ENCODE data around the gene EDIL3.

The EDIL3 gene

DNA sequence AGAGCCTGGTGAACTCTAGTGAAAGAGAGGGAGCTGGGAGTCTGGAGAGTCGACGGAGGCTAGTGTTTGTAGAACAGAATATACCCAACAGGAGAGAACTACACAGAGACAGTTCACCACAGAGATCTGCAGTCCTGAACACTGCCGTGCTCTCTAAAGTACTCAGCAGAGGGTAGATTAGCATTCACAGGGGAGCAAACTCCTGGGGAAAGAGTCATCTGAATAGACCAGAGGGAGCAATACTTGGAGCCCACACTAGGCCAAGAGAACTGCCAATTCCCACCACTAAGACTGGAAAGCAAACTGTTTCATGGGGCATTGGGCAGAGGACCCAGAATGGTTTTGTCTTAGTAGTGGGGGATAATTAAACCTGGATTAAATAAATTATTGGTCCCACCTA lies 235.6 kb downstream of the EDIL3 start:
- DNase-seq = no peak

DNA sequence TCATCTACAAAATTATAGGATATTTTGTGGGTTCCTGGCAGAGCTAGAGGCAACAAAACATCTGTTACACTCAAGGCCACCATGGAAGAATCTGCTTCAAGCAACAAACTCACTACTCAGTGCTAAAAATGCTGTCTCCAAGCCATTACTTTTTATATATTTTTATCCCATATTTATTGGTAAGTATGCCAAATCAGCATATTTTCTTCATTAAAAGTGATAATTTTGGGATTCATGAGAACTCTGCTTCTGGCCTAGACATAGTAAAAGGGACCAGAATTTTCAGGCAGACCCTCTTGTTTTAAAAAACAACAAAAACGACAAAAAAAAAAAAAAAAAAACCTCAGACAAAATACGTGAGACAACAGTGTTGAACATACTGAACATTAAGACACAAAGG lies 236.0 kb downstream of the EDIL3 start:
- DNase-seq = no peak

DNA sequence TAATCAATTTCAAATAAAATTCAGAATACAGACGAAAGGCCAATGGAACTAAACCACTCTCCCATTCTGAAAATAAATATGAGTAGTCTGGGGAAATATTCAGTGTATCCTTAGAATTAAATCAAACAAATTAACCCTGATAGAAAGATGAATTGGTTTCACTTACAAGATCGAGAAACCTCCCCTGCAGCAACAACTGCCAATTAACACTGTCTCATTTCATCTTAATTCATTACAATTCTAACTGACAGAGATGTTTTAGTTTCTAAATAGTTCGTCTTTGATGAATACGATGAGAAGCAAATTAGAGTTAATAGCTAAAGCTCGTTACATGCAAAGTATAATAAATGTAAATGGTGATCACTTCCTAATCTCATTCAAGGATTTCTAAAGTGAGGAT lies 247.1 kb downstream of the EDIL3 start:
- DNase-seq = no peak

DNA sequence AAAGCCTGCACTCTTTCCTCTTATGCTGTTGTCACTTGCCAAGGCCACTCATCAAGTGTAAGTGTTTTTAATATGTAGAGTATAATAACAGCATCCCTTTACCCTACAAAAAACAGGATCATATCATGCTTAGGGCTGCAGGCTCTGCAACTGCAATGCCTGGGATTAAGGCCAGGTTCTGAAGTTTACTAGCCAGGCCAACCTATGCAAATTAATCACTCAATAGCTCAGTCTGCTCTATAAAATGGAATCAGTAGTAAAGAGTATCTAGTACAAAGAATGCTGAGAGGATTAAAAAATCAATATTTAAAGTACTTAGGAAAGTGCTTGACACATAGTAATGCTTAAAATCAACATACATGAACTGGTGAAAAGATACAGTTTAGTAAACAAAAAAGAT lies 253.3 kb downstream of the EDIL3 start:
- DNase-seq = no peak

GRCh38 chr5:84130006-84130580 lies 254.6 kb downstream of the EDIL3 start:
- no peak for DNase-seq

DNA sequence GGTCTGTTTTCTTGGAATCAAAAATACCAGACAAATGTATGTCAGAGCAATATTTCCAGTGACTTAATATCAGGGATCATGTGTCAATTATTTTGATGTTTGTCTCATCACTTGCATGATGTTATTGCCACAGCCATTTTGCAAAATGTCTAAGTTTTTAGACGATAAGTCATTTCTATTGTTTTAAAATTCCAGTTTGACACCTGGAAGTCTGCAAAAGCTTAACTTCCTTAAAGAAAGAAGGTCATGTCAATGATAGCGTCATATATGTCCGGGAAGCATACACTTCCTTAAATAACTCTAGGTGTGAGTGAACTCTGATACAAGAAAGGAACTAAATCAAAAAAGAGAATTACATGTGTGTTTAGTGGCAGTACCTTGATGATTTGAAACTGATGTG lies 259.5 kb downstream of the EDIL3 start:
- no peak for DNase-seq

GRCh38 chr5:84119252-84119651 lies 265.4 kb downstream of the EDIL3 start:
- DNase-seq = no peak

DNA sequence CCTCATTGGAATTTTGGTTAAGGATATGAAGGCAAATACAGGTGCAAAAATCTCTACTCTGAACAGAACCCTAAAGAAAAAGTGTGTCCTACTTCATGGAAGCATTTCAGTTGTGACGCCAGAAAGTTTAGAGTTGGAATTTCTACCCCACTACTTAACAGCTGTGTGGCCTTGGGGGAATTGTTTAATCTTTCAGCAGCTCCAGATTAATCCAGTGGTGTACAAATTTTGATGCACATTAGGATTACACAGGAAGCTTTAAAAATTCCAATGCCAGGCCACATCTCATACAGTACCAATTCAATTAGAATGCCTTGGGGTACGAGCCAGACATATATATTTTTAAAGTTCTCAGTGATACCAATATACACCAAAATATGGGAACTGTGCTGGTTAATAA lies 266.1 kb downstream of the EDIL3 start:
- DNase-seq = no peak

GRCh38 chr5:84115727-84116126 lies 269.0 kb downstream of the EDIL3 start:
- no peak for DNase-seq

DNA sequence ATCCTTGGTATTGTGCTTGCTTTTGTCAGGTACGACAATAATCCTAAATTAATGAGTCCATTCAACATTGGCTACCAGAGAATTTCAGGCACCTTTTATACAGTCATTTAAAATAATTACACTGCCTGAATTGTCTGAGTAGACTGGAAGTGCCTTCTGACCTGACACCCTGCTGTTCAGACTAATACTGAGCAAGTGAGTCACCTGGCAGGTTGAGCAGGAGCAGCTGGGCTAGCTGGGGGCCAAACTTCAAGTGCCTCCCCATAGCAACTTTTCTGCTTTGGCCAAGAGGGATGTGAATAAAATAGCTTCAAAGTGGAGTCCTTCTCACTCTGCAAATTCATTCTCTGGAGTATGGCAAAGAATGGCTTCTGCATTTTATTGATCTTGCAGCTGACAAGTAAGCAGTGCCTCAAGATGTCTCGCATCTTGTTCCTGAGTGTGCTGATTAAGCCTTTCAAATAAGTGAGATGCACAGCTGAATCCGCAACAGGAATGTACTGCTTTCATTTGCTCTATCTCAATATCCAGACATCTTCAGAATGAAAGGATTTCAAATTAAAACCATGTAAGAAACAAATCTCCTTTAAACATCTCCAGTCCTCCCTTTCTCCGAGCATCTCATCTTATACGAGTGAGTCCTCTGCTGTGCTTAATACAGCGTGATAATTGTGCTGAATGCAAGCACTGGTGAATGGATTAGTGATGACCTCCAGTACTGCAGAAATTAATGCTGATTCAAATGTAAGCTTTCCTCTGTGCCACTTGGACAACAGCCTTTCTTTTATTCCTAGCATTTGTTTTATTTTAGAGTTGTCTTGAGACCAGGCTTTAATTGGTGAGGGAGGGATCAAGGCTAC lies 271.2 kb downstream of the EDIL3 start:
- no peak for DNase-seq

DNA sequence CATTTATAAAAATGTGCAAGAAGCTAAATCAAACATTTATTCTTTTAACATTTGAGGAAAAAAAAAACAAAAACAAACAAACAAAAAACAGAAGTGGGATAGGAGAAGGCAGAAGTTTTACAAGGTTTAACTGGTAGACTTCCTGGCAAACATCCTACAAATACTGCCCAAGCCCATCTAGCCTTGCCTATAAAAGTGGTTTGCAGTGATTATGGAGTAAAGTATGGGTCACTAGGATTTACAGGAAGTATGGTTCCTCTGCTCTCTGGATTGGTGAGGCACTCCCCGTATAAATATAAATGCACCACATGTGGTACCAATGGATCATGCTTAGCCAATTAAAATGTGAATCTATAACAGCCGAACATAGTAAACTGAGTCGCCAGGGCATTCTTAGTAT lies 291.9 kb downstream of the EDIL3 start:
- DNase-seq = no peak

DNA sequence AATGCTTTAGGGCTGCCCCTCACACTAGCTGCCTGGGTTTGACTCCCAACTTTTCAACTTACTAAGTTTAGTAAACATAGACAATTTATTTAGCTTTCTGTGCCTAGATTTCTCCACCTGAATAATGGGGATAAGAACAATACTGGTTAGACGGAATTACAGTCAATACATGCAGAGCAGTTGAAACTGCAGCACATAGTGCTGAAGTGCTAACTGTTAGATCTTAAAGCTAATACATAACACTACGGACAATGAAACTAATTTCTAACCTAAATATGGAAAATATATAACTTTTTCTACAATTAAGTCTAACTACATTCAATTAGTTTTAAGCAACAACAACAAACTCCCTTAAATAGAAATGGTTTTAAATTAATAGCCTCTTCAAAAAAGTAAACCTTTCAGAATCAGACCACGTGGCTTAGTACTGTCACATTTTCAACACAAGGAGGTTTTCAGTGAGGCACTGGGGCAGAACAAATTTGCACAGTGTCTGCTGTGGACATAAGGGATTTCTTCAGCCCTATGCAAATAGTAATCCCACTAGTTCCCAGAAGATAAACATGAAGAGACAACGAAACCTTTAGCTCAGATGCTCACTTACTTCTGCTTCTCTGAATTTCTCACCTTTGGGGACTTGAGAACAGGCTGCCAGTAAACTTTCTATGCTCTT lies 293.4 kb downstream of the EDIL3 start:
- DNase-seq = no peak

- DNase-seq = no peak
These were observed 295.7 kb downstream of the EDIL3 start for GRCh38 chr5:84088996-84089395.

GRCh38 chr5:84086511-84086910 lies 298.2 kb downstream of the EDIL3 start:
- DNase-seq = no peak

DNA sequence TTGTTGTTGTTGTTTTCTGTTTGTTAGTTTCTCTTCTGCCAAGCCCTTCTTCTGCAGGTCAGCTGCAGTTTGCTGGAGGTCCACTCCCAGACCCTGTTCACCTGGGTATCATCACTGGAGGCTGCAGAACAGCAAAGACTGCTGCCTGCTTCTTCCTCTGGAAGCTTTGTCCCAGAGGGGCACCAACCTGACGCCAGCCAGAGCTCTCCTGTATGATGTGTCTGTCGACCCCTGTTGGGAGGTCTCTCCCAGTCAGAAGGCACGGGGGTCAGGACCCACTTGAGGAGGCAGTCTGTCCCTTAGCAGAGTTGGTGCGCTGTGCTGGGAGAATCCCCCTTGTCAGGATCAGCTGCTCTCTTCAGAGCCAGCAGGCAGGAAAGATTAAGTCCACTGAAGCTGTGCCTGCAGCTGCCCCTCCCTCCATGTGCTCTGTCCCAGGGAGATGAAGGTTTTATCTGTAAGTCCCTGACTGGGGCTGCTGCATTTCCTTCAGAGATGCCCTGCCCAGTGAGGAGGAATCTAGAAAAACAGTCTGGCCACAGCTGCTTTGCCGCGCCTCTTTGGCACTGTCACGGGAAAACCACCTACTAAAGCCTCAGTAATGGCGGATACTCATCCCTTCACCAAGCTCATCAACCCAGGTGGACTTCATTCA lies 299.2 kb downstream of the EDIL3 start:
- DNase-seq = no peak

DNA sequence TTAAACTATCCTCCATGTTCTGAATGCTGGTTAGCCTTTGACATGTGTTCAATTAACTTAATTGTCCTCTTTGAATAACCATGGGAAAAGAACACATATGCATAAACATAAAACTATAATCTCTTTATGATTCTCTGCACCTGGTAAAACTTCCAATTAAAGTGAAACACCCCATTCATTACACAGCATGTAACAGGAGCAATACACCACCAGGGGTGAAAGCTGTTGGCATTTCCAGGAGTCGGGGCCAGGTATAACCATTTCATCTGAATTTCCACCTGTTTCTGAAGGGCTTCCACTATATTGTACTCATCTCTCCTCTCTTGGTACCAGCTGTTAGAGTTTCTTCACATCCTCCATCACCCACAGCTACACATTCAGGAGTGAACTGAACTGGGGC lies 303.8 kb downstream of the EDIL3 start:
- DNase-seq = no peak

GRCh38 chr5:84072339-84072738 lies 312.3 kb downstream of the EDIL3 start:
- DNase-seq = no peak

DNA sequence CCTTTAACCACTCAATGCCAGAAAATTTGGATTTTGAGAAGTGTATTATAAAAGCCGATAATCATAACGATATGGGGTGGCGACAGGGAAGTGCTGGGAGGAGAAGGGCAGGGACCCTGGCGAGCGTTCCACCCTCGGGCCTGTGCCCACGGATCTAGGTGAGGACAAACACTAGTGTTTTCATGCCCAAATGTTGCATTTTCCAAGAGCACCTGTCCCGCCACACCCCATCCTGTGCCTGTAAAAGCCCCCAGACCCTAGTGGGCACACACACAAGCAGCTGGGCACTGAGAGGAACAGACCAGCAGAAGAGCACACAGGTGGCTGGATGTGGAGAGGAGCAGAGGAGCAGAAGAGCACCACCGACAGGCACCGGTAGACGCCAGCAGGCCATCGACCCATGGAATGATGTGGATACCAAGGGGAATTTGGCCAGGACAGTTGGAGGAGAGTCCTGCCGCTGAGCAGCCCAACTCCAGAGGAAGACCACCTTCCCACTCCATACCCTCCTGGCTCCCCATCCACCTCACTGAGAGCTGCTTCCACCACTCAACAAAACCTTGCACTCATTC lies 315.0 kb downstream of the EDIL3 start:
- DNase-seq = no peak

DNA sequence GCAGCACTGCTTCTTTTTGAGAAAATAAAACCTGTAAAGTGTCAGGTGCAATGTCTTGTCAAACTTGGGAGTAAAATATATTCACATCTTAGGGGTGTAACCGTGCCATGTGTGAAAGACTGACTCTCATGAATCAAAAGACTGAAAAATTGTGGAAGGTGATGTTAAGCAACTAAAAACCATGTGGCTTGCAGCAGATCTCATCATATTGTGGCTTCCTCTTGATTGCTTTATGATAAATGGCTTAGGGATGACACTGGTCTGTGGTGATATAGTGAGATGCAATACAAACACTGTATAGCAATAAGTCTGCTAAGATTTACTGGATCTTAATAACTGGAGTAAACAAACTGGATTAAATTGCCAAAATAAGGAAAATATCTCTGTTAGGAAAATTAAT lies 321.6 kb downstream of the EDIL3 start:
- DNase-seq = no peak

GRCh38 chr5:84059672-84060071 lies 325.0 kb downstream of the EDIL3 start:
- DNase-seq = no peak

- DNase-seq = no peak
These were observed 326.1 kb downstream of the EDIL3 start for GRCh38 chr5:84058561-84058960.

DNA sequence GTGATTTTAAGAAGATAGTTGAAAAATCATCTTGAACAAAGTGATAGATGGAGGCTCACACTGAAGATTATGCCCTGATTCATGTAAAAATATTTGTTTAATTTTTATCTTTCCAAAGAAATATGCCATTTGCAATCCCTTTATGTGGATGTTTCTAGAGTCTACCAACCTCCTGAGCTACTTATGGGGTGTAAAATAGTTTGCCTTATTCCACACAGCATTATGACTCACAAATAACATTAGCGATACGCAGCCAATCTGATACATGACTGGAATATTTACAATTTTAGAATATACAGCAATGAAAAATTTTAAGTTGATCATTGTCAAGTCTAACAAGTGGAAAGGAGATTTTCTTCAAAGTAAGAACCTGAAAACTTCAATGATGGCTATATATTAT lies 327.5 kb downstream of the EDIL3 start:
- no peak for DNase-seq

DNA sequence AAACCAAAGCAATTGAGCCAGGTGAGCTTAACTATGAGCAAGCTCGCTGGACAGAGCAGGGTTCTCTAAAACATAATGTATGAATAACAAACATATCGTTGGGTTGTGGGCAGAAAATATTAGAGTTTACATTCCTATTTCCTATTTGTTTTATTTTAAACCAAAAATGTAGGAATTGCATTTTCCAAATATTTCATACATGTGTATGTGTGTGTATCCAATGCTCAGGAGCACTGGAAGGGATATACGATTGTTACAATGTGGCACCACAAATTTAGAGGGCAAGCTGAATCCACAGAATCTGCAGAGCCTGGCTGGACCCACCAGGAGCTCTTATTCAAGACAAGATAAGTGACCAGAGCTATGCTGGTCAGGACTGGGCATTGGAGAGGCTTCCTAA lies 338.7 kb downstream of the EDIL3 start:
- no peak for DNase-seq

Data from activated CD8-positive, alpha-beta memory T cell treated with anti-CD3 and anti-CD28 coated beads, Interleukin-2, amount 50 U/mL, for 48 hours (primary cell).